ENCODE results near the gene FSTL4.
"Not testable (repeated sequence)": the region's sequence is repeated elsewhere in the genome, so short reads cannot be mapped to it uniquely, and the experiment has no call there.

Gene FSTL4

DNA sequence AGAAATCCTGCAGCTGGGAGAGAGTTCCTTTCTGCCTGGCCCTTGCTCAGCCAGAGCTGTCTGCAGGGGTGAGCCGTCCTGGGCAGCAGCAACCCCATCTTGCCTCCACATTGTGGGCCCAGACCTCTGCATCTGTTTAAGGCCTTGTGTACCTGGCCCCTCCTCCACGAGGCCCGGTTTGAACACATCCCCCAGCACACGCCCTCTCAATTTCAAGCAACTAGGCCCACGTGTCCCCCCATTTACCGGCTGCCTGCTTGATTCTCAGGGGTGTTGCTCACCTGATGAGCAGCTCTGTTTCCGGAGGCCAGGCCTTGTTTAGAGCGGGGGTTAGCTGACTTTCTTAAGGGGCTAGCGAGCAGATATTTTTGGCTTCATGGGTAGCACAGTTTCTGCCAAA is 378.7 kb downstream of the FSTL4 start:
- no peak for DNase-seq (ENCODE audit: extremely low read depth in 1 of 2, low read depth in 1 of 2)

- DNase-seq (ENCODE audit: extremely low read depth in 1 of 2, low read depth in 1 of 2): no peak
Observed at GRCh38 chr5:133232911-133233310, 379.4 kb downstream of the FSTL4 start.

GRCh38 chr5:133232435-133232834 is 379.9 kb downstream of the FSTL4 start:
- no peak for DNase-seq (ENCODE audit: extremely low read depth in 1 of 2, low read depth in 1 of 2)

- no peak for DNase-seq (ENCODE audit: extremely low read depth in 1 of 2, low read depth in 1 of 2)
Observed at GRCh38 chr5:133232011-133232410, 380.3 kb downstream of the FSTL4 start.

- no peak for DNase-seq (ENCODE audit: extremely low read depth in 1 of 2, low read depth in 1 of 2)
Observed at GRCh38 chr5:133230823-133231578, 381.3 kb downstream of the FSTL4 start.

DNA sequence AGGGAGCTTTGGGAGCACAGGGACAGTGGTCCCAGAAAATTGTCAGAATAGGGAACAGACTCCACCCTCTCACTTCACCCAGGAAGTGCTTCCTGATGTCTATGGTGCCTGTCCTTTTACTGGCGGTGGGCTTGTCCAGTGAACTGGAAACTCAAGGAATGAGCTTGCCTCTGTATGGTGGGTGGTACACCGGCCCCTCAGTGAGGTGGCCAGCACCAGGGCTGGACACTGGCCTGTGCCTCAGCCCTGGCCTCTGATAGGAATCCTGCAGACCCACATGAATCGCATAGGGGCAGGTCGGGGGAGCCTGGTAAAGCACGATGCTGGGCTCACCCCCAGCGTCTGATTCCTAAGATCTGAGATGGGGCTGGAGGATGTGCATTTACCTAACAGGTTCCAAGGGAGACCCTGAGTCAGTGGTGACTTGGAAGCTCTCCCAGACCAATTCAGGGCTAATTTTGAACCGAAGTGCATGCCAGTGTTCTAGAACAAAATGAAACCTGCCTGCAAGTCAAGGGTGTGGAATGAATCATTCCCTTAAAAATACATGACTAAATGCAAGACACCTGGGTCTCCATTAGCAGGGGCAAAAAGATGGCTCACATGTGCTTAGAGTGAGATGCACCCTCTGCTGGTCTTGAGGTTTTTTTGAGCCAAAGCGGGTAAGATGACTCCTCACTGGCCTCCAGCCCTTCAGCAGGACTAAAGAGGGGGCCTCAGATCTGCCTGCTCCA is 382.2 kb downstream of the FSTL4 start:
- DNase-seq (ENCODE audit: extremely low read depth in 1 of 2, low read depth in 1 of 2): no peak

DNA sequence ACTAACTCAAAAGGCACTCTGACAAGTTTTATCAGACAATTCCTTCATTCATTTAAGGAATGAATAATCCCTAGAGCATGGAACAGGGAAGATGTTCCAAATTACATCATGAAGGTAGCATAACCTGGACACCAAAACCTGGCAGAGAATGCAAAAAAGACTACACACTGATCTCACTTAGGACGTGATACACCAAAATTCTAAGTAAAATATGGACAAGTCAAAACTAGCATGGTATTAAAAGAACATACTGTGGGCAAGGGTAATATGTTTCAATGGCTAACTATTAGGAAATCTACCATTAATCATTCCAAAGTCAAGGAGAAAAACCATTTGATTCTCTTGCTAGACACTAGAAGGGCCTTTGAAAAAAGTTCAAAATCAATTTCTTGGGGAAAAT is 384.0 kb downstream of the FSTL4 start:
- no peak for DNase-seq (ENCODE audit: extremely low read depth in 1 of 2, low read depth in 1 of 2)

DNA sequence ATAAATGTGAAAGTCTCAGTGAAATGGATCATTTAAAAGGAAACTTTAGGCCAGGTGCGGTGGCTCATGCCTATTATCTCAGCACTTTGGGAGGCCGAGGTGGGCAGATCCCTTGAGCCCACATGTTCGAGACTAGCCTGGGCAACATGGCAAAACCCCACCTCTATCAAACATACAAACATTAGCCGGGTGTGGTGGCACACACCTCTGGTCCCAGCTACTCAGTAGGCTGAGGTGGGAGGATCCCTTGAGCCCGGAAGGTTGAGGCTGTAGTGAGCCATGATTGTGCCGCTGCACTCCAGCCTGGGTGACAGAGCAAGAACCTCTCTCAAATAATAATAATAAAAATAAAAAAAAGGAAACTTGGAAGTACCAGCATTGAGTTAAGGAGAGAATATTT is 384.4 kb downstream of the FSTL4 start:
- DNase-seq (ENCODE audit: extremely low read depth in 1 of 2, low read depth in 1 of 2): no peak

DNA sequence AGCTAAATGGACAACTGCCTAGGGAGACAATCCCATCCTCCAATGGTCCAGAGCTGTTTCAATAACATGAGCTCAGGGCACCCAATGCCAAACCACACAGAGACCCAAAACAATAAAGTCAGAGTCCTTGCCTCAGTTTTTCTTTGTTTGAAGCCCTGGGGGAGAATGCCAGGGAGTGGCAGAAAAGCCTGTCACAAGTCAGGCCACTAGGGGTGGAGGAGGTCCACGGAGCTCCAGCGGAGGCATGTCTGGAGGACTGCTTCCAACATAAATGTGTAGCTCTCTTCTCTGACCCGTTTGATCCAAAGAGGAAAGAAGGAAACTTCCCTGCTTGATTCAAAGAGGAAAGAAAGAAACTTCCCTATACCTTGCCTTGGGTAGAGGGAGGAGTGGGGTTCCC is 385.3 kb downstream of the FSTL4 start:
- DNase-seq (ENCODE audit: extremely low read depth in 1 of 2, low read depth in 1 of 2): no peak

GRCh38 chr5:133226186-133226585 is 386.2 kb downstream of the FSTL4 start:
- DNase-seq (ENCODE audit: extremely low read depth in 1 of 2, low read depth in 1 of 2): no peak

GRCh38 chr5:133225671-133226152 is 386.6 kb downstream of the FSTL4 start:
- no peak for DNase-seq (ENCODE audit: extremely low read depth in 1 of 2, low read depth in 1 of 2)

GRCh38 chr5:133222979-133223378 is 389.4 kb downstream of the FSTL4 start:
- no peak for DNase-seq (ENCODE audit: extremely low read depth in 1 of 2, low read depth in 1 of 2)

DNA sequence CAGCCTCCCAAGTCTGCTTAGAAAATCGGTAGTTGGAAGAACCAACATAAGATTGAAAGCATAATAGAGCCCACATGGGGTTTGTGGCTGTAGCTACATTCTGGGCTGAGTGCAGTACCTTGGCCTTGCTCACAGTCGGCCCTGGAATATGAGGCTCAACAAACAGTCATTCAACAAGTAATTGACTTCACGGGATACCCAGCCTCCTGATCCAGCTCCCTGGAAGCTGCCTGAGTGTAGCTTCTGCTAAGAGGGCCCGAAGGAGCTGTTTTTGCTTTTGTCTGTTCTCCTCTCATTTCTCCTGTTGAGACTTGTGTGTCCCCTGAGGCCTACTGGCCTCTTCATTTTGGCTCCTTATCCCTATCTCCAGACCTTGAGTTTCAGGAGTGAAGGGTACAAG is 389.8 kb downstream of the FSTL4 start:
- no peak for DNase-seq (ENCODE audit: extremely low read depth in 1 of 2, low read depth in 1 of 2)

DNA sequence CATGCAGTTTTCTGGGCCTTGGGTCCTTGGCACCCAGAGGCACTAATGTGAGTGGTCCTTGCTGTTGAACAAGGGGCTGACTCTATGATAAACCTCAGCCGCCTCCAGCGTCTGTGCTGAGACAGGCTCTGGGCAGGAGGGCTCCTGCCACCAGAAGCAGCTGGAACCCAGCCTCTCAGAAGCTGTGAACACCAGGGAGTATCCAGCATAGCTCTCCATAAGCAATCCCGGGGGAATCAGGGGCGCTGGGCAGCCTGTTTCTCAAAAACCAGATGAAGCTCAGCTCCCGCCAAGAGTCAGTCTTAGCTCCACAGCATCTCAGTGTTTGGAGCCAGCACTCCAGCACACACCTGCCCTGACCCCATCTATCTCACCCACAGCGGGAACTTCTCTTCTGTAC is 390.3 kb downstream of the FSTL4 start:
- no peak for DNase-seq (ENCODE audit: extremely low read depth in 1 of 2, low read depth in 1 of 2)

DNA sequence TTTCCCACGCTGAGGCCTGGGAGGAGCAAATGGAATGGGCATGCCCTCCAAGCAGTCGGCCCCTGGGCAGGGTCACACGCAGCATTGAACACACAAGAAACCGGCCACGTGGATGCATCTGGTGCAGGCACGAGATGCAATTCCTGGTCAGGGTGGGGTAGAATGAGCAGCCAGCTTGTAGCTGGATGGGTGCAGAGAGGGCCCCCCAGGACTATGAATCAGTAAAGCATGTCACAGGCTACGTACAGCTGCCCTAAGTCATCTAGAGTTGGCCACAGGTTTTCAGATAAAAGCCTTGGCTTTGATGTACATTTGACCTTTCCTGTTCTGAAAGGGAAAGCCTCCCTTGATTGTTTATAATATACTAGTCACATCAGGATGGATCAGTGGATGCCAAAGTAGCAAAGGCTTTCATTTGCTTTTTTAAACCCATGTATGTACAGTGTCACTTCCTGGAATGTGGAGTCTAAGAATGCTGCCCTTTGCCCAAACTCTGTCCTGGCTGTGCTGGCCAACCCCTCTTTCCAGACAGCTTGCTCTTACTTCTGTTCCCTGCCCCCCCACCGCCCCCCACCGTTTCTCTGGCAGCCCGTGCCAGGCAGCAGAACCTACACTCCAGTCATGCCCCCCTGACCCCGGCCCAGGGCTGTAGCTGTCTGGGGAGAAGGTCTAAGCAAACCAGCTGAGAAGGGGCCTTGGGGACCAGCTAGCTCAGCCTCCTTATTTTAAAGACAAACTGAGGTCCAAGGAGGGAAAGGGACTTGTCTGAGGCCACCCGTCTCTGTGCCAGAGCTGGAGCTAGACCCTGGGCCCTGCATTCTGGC is 391.3 kb downstream of the FSTL4 start:
- DNase-seq (ENCODE audit: extremely low read depth in 1 of 2, low read depth in 1 of 2): no peak

GRCh38 chr5:133219296-133219695 is 393.0 kb downstream of the FSTL4 start:
- no peak for DNase-seq (ENCODE audit: extremely low read depth in 1 of 2, low read depth in 1 of 2)

GRCh38 chr5:133216138-133216537 is 396.2 kb downstream of the FSTL4 start:
- not testable (repeated sequence) for DNase-seq (ENCODE audit: extremely low read depth in 1 of 2, low read depth in 1 of 2)

GRCh38 chr5:133214153-133214820 is 398.1 kb downstream of the FSTL4 start:
- no peak for DNase-seq (ENCODE audit: extremely low read depth in 1 of 2, low read depth in 1 of 2)

DNA sequence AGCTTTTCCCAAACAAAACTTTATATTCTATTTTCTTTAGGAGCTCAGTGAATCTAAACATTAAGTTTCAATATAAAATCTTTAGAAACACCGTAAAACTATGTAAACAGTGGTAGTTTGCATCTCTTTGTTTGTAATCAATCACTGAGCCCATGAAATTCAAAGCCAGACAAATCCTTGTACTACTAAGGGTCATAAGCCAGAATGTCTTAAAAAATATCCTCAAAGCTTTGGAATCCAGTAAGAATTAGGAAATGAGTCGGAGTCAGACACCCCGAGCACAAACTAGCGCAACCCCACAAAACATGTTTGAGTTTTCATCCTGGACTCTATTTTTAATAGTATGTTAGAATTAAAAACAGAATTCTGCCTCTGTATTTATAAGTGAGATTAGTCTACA is 406.7 kb downstream of the FSTL4 start:
- no peak for DNase-seq (ENCODE audit: extremely low read depth in 1 of 2, low read depth in 1 of 2)

DNA sequence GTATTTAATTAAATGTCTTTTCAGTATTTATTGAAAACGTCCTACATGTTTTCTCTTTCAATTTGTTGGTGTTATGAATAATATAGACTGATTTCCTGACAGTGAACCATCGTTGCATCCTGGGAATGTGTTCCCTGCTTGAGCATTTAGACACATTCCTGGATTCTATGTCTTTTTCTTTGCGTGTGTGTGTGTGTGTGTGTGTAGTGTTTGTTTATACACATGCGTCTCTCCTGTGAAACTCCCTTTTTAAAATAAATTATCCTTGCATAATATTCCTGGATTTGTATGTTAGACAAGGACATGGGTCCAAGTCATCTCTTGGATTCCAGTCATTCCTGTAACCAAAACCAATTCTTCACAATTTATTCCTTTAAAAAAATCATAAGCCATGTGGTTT is 407.1 kb downstream of the FSTL4 start:
- DNase-seq (ENCODE audit: extremely low read depth in 1 of 2, low read depth in 1 of 2): no peak

Measured in activated CD8-positive, alpha-beta memory T cell treated with anti-CD3 and anti-CD28 coated beads for 1 hour (primary cell).